ENCODE measurements around the gene PILRA. TPM values are rescaled to one million over a fixed set of nuclear protein-coding genes. Genes with fewer than 3 reads are reported as not detected.

Gene PILRA
- total and polyA plus RNA-seq, 2 of the 8 experiments (the other 6 are each of a cell fraction or from before 2014, with no cell fraction given): 7.6 to 10.6 TPM

- H2BK120ac ChIP-seq (replicated peaks; ENCODE audit: low read depth, low read length): no peak overlapping the region
- DNase-seq (ENCODE audit: low read depth in 1 of 2, low spot score in 2 of 2): no peak
- no peak overlapping the region for H3K4me2 ChIP-seq (ENCODE audit: insufficient read depth in 1 of 2, low read depth in 2 of 2, low read length in 2 of 2)
- H2BK15ac ChIP-seq (ENCODE audit: low read length): no peak overlapping the region
- no peaks in the 10 kb centered on the region for H3K23me2 ChIP-seq (ENCODE audit: low read depth, low read length)
- peaks cover 0 to 7% of the 10 kb centered on the region in 2 experiments for H4K20me1 ChIP-seq (replicated peaks in 1 of 2; ENCODE audit: control insufficient read depth in 1 of 2, insufficient read depth in 2 of 2, low read length in 2 of 2)
- no peak overlapping the region for H2AK5ac ChIP-seq (ENCODE audit: low read depth, low read length)
- no peak overlapping the region for H2AFZ ChIP-seq (ENCODE audit: low read length)
- H4K91ac ChIP-seq (replicated peaks; ENCODE audit: insufficient read length, low read length): no peak overlapping the region
- H4K8ac ChIP-seq (ENCODE audit: extremely low read depth, insufficient read depth, low read length): no peak overlapping the region
- H3K18ac ChIP-seq (ENCODE audit: extremely low read depth, low read length): no peak overlapping the region
- H3K27ac ChIP-seq (ENCODE audit: low read depth, low read length): no peak overlapping the region
- H3K56ac ChIP-seq (replicated peaks; ENCODE audit: insufficient read length, low read depth, low read length): no peak overlapping the region
- no peak overlapping the region for H3K14ac ChIP-seq (ENCODE audit: insufficient read length)
- no peak overlapping the region for H2BK12ac ChIP-seq (ENCODE audit: low read depth, low read length)
- no peak overlapping the region for H2BK20ac ChIP-seq (ENCODE audit: low read length)
- H2BK5ac ChIP-seq (ENCODE audit: low read depth, low read length): no peak overlapping the region
- 98% methylated on average over 3 of the region's 3 CpGs; no CpG with 5 or more reads in 1 of the 2 experiments for WGBS, 2 experiments (ENCODE audit: extremely low coverage in 1 of 2, insufficient coverage in 1 of 2, insufficient read length in 1 of 2, insufficient replicate concordance in 2 of 2, low coverage in 1 of 2, low lambda C conversion rate in 2 of 2, missing lambda C conversion rate in 1 of 2)
- H3K36me3 ChIP-seq (ENCODE audit: control insufficient read depth in 2 of 4, insufficient read depth in 4 of 4, low read length in 3 of 4): peaks cover 24 to 67% (median 49%) of the 10 kb centered on the region in 4 experiments
- POLR2A ChIA-PET (ENCODE audit: partially characterized antibody): interaction anchor here (0.6 to 2.3 kb wide), 6 partner anchors 9 to 205 kb away, joined by 3 to 12 read pairs (median 4); partner anchors contain the start of genes MEPCE and ZCWPW1
- H3K4me1 ChIP-seq (replicated peaks in 1 of 4; ENCODE audit: control insufficient read depth in 3 of 4, insufficient read depth in 4 of 4, low read length in 3 of 4): no peaks in the 10 kb centered on the region
- no peak for FAIRE-seq
- H3K9ac ChIP-seq (replicated peaks in 1 of 4; ENCODE audit: extremely low read depth in 1 of 4, low read depth in 3 of 4, low read length in 3 of 4): no peak overlapping the region
- no peak overlapping the region for H3K23ac ChIP-seq (ENCODE audit: insufficient read length)
- H3K4ac ChIP-seq (replicated peaks; ENCODE audit: insufficient read length, low read depth, low read length): no peak overlapping the region
- CTCF ChIA-PET (ENCODE audit: partially characterized antibody): interaction anchor here (1.2 to 2.3 kb wide), 3 partner anchors 9 to 47 kb away, joined by 3 to 14 read pairs (median 5); no protein-coding TSS in a partner anchor
- no peaks in the 10 kb centered on the region for H3K27me3 ChIP-seq (replicated peaks in 1 of 4; ENCODE audit: control insufficient read depth in 3 of 4, extremely low read depth in 1 of 4, insufficient read depth in 3 of 4, low read length in 3 of 4)
- H3K9me3 ChIP-seq (ENCODE audit: insufficient read depth in 2 of 2, low read depth in 1 of 2, low read length in 1 of 2): no peaks in the 10 kb centered on the region
- no peaks in the 10 kb centered on the region for H3K79me2 ChIP-seq (ENCODE audit: control insufficient read depth in 1 of 2, insufficient read depth in 2 of 2, low read length in 2 of 2)
- no peaks in the 10 kb centered on the region for H3K79me1 ChIP-seq (ENCODE audit: low read depth, low read length)
- no peak overlapping the region for H3K4me3 ChIP-seq (ENCODE audit: extremely low read depth in 1 of 4, insufficient read depth in 2 of 4, low read depth in 3 of 4, low read length in 4 of 4)
- H4K5ac ChIP-seq (ENCODE audit: insufficient read length, low read depth, low read length): no peak overlapping the region
- TF ChIP-seq, protein P1, sequence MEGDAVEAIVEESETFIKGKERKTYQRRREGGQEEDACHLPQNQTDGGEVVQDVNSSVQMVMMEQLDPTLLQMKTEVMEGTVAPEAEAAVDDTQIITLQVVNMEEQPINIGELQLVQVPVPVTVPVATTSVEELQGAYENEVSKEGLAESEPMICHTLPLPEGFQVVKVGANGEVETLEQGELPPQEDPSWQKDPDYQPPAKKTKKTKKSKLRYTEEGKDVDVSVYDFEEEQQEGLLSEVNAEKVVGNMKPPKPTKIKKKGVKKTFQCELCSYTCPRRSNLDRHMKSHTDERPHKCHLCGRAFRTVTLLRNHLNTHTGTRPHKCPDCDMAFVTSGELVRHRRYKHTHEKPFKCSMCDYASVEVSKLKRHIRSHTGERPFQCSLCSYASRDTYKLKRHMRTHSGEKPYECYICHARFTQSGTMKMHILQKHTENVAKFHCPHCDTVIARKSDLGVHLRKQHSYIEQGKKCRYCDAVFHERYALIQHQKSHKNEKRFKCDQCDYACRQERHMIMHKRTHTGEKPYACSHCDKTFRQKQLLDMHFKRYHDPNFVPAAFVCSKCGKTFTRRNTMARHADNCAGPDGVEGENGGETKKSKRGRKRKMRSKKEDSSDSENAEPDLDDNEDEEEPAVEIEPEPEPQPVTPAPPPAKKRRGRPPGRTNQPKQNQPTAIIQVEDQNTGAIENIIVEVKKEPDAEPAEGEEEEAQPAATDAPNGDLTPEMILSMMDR (IDR thresholded peaks at IDR 0.05; ENCODE audit: control extremely low read depth in 1 of 3, insufficient read depth in 1 of 3, low read depth in 1 of 3, low read length in 3 of 3): no peak
- TF ChIP-seq POLR2A (IDR thresholded peaks at IDR 0.05; ENCODE audit: control extremely low read depth in 1 of 2, low read depth in 2 of 2, low read length in 2 of 2) (no peak), RBBP5 (IDR thresholded peaks at IDR 0.05; ENCODE audit: borderline replicate concordance, low read depth, low read length) (no peak), EP300 (IDR thresholded peaks at IDR 0.05; ENCODE audit: borderline replicate concordance in 1 of 2, low read depth in 2 of 2, low read length in 2 of 2) (no peak), TBP (IDR thresholded peaks at IDR 0.05; ENCODE audit: low read depth, low read length) (no peak), RXRA (IDR thresholded peaks at IDR 0.05; ENCODE audit: insufficient read depth, low read depth, low read length) (no peak), GABPA (IDR thresholded peaks at IDR 0.05; ENCODE audit: borderline replicate concordance, insufficient read depth, low read length) (no peak), GTF2F1 (IDR thresholded peaks at IDR 0.05; ENCODE audit: borderline replicate concordance, low read depth, low read length) (no peak)
- TF ChIP-seq, protein P2, sequence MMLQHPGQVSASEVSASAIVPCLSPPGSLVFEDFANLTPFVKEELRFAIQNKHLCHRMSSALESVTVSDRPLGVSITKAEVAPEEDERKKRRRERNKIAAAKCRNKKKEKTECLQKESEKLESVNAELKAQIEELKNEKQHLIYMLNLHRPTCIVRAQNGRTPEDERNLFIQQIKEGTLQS (IDR thresholded peaks at IDR 0.05; ENCODE audit: insufficient read depth, low read depth, low read length): no peak
Observed at GRCh38 chr7:100360135-100360854, 13.0 kb upstream of the PILRA start.
